Measurements from ENCODE around the gene PCSK5.
"Not testable (repeated sequence)": the region's sequence is repeated elsewhere in the genome, so short reads cannot be mapped to it uniquely, and the experiment has no call there.

The PCSK5 gene

DNA sequence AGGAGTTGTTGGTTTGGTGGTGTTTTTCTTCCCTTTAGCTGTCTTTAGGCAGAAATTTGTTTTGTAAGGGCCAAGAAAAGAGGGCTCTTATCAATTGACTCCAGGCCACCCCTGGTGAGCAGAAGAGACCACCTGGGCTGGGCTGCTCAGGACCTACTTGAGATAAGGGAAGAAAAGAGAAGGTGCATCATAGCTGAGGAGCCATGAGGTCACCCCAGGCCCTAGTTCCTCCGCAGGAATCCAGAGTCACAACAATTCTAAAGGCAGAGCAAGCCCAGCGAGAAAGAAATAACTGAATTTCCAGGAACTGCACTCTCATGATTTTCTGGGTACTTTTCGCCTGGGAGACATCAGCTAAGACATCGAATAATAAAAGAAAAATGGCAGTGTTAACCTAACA is 468.9 kb downstream of the PCSK5 start:
- DNase-seq (ENCODE audit: extremely low spot score, insufficient read length, low read depth) (no peak), FAIRE-seq (no peak)

GRCh38 chr9:76359766-76360165 is 469.3 kb downstream of the PCSK5 start:
- DNase-seq (ENCODE audit: extremely low spot score, insufficient read length, low read depth) (no peak), FAIRE-seq (no peak)

- FAIRE-seq, result not testable (repeated sequence)
Measured at GRCh38 chr9:76362332-76363031, 472.0 kb downstream of the PCSK5 start.

DNA sequence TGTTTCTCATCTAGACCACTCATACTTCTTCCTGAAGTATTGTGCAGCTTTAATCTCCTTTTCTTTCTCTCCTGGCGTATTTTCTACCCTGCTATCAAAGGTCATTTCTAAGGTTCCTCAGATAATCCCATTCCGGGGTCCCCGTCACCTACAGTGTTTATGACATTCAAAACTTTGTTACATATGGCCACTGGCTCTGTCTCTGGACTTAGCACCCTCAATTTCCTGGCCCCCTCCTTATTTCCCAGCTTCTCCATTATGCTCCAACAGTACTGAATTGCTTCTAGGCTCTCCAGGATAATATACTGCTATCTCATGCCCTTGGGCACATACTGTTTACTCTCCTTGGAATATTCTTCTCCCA is 472.5 kb downstream of the PCSK5 start:
- FAIRE-seq (no peak), DNase-seq (ENCODE audit: extremely low spot score, insufficient read length, low read depth) (no peak)

More at GRCh38 chr9:76362332-76363031, 472.0 kb downstream of the PCSK5 start:
- DNase-seq (ENCODE audit: extremely low spot score, insufficient read length, low read depth), result not testable (repeated sequence)

GRCh38 chr9:76365028-76365427 is 474.6 kb downstream of the PCSK5 start:
- FAIRE-seq (no peak), DNase-seq (ENCODE audit: extremely low spot score, insufficient read length, low read depth) (no peak)

GRCh38 chr9:76366275-76366674 is 475.8 kb downstream of the PCSK5 start:
- DNase-seq (ENCODE audit: extremely low spot score, insufficient read length, low read depth), result no peak
- FAIRE-seq, result no peak

DNA sequence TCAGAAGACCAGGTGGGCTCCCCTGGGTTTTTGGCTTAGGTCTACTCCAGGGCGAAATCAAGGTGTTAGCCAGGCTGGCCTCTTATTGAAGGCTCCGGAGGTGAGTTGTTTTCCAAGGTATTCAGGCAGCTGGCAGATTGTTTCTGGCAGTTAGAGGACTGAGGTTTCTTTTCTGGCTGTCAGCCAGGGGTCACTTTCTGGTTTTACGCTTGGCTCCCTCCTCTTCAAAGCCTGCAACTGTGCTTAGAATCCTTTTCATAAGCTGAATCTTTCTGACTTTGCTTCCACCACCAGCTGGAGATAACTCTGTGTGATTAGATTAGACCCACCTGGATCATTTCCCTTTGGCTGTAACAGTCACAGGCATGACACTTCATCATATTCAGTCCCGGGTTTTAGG is 479.1 kb downstream of the PCSK5 start:
- peak; percentile 47 for FAIRE-seq
- no peak for DNase-seq (ENCODE audit: extremely low spot score, insufficient read length, low read depth)

DNA sequence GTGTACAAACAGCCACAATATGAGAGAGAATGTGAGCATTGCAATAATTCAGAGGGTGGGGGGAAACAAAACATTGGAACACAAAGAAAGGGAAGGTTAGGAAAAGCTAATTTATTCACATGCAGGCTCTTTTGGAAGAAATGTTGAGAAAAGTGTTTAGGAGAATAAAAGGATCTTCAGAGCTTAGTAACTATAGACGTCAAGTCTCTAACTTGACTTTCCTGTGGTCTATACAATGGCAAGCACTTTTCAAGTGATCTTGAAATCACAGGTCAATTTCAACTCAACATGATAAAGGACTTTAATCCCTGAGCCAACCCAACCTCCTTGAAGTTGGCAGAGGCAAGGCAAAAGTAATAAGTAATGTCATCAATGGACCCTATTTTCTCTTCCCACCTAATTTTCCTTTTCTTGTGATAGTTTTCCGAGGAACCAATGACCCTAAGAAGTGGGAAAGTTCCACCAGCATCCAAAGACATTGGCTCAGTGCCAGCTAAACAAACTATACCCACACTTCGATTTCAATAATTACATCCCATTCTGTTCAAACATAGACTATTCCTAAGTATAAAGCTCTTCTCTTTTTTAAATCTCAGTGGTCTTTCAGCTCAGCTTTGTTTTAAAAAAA is 480.0 kb downstream of the PCSK5 start:
- DNase-seq (ENCODE audit: extremely low spot score, insufficient read length, low read depth) (no peak), FAIRE-seq (no peak)

DNA sequence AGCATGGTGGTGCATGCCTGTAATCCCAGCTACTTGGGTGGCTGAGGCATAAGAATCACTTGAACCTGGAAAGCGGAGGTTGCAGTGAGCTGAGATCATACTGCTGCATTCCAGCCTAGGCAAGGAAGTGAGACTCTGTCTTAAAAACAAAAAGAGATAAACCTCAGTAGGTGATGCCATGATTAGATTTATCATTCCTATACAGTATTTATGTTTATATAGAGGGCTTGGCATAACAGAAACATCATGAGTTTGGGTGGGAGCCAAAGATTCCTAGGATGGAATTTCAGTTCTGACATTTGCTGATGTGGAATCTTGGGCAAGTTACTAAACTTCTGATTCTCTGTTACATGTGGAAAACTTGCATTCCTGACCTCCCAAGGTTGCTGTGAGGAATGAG is 481.4 kb downstream of the PCSK5 start:
- FAIRE-seq (no peak), DNase-seq (ENCODE audit: extremely low spot score, insufficient read length, low read depth) (no peak)

DNA sequence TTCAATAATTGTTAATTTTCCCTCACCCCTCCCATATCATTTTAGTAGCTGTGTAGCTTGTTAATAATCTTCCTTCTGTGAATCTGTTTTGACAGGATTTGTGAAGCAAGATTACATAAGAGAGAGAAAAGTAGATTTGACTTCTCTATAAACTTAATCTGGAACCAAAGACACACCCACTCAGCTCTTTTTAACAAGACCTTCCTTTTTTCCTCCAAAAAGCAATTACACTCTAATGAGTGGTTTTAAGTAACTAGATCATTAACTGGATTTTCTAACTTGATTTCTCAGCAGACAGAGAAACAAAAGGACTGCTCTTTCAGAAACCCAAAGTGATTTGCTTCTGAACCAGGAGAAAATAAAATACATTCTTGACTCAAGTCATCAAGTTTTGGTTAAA is 481.9 kb downstream of the PCSK5 start:
- no peak for DNase-seq (ENCODE audit: extremely low spot score, insufficient read length, low read depth)
- FAIRE-seq, result no peak

- DNase-seq (ENCODE audit: extremely low spot score, insufficient read length, low read depth), result no peak
- FAIRE-seq, result no peak
Measured at GRCh38 chr9:76373173-76373783, 482.8 kb downstream of the PCSK5 start.

DNA sequence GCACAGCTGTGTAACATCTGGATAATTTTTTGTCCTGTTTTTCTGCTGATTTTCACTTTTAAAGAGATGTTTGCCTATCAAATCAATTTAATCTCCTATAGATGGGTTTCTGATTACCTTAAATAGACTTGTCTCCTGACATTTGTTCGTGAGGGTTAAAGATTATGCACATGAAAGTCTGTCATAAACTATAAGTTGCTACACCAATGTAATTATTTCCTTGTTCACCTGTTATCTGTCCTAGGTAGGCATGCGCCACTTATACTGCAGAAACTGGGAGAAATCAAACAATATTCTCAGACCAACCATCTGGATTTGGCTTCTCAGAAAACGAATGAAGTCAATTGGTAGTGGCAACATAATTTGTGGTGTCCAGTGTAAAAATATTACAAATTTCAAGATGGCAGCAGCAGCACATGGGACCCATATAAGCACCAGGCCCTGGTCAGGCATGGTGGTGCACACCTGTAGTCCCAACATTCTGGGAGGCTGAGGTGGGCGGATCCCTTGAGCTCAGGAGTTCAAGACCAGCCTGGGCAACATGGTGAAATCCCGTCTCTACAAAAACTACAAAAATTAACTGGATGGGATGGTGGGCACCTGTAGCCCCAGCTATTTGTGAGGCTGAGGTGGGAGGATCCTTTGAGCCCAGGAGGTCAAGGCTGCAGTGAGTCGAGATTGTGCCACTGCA is 483.5 kb downstream of the PCSK5 start:
- FAIRE-seq (no peak), DNase-seq (ENCODE audit: extremely low spot score, insufficient read length, low read depth) (no peak)

DNA sequence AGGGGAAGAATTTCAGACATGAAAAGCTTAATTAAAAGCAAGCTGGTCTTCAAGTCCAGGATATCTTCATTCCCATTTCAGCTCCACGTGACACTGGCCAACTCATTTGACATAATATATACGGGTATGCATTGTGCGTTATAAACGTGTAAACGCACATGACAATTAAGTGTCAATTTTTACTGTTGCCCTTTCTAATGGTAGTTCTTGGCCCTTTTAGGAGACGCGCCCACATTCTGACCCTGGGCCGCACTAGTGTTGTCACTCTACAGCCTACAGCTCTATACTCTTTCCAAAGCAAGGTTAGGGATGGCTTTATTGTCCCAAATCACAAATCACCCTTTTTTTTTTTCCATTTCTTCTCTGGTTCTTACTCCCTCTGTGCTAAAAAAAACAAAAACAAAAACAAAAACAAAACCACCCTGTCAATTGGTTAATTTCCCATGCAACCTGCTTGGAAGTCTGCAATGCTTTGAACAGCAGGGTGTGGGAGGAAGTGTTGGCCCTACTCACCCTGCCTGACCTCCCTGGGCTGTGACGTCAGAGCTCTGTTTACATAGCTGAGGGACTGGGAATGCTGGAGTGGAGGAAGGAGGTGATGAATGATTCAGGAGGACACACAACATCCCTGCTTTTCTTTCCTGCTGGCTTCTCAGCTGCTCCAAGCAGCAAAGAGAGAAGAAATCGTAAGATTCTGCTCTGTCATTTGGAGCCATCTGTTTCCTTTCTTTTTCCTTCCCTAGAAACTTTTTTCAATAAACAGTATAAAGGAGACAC is 484.5 kb downstream of the PCSK5 start:
- FAIRE-seq, result no peak

DNA sequence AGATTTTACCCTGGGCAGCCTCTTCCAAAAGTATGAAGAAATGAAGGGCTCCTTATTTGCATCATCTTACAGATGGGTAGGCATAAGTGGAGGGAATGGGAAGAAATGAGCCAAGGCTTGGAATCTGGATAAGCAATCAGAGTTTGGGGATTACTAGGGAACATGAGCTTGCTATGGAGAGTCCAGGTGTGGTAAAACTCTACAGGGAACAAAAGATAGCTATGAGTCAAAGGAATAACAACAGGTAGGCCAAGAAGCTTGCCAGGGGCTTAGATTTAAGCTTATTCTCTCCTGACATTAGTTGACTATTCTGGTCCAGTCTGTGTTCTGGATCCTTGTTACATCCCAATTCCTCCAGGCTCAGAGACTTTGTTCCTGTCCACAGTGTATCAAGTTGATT is 487.3 kb downstream of the PCSK5 start:
- FAIRE-seq, result no peak
- DNase-seq (ENCODE audit: extremely low spot score, insufficient read length, low read depth), result no peak

More for the DNA sequence above, 484.5 kb downstream of the PCSK5 start:
- no peak for DNase-seq (ENCODE audit: extremely low spot score, insufficient read length, low read depth)

- FAIRE-seq (no peak), DNase-seq (ENCODE audit: extremely low spot score, insufficient read length, low read depth) (no peak)
Measured at GRCh38 chr9:76378367-76379073, 488.0 kb downstream of the PCSK5 start.

- FAIRE-seq (no peak), DNase-seq (ENCODE audit: extremely low spot score, insufficient read length, low read depth) (no peak)
Measured at GRCh38 chr9:76379494-76379893, 489.0 kb downstream of the PCSK5 start.

DNA sequence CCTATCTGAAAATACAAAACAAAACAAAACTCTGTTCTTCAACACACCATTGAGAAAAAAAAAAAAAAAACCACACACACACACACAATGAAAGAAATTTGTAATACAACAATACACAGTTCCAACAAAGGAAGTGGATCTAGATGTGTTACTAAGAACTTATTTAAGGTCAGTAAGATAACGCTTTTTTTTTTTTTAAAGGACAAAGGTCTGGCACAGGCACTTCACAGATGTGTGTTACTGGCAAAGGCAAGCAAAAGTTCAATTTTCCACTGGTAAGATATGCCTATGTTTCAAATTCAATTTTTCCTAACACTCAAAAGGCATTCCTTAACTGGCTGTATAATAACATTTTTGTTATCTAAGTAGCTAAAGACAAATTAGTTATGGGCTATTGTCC is 500.2 kb downstream of the PCSK5 start:
- no peak for FAIRE-seq
- DNase-seq (ENCODE audit: extremely low spot score, insufficient read length, low read depth), result no peak

DNA sequence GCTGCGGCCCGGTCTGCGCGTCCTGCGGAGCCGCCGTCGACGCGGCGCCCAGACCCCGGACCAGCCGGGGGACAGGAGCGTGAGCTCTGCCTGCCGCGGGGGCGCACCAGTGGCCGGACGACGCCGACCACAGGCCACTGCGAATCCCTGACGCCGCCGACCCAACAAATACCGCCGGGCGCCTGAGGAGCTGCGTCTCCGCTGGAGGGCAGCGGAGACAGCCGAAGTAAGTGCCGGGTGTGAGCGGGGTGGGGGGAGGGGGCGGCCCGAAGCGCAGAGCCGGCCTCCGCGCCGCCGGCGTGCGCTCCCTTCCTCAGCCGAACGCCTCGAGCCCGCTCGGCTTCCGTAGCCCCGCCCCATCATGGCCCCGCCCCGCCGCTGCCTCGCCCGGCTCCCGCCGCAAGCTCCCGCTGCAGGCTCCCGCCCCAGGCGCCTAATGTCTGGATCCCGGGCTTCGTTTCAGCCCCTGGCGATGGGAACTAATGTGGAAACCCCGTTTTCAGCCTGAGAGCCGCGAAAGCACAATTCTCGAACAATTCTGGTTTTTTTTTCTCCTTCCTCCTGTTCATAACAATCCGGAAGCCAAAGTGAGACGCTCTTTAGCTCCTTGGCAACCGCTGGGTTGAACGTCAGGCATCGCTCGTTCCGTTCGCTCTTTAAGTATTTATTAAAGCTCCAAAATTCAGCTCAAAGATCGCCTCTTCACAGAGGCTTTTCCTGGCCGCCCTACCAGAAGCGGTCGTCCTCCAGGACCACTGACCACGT is 503.9 kb downstream of the PCSK5 start, which contains the start of gene RFK:
Gene RFK (minus strand): TSS at position 232 of the 765 bp plus-strand sequence. CDS start 255 bp downstream, outside the sequence.
- FAIRE-seq (peak; percentile 81), DNase-seq (ENCODE audit: extremely low spot score, insufficient read length, low read depth) (peak; percentile 90)

- DNase-seq (ENCODE audit: extremely low spot score, insufficient read length, low read depth), result peak; percentile 32
- no peak for FAIRE-seq
Measured at GRCh38 chr9:76394960-76395252, 504.4 kb downstream of the PCSK5 start.
